Mesodermal cell (in vitro differentiated cells): ENCODE data around the gene PPP2CA.

ENCODE experiments used
- H3K27ac ChIP-seq: 2 replicates; pipeline ENCODE4 v1.7.0; 2013; ENCODE audit warnings: mild to moderate bottlenecking, low read depth, low read length, moderate library complexity; ENCODE audit not compliant: severe bottlenecking
- H3K36me3 ChIP-seq: 2 replicates; pipeline ENCODE4 v1.7.1; 2013; ENCODE audit warnings: mild to moderate bottlenecking, low read length, moderate library complexity; ENCODE audit not compliant: control insufficient read depth, insufficient read depth
- H3K4me1 ChIP-seq: one replicate; pipeline ENCODE4 v1.7.1; 2013; ENCODE audit warnings: mild to moderate bottlenecking, low read length; ENCODE audit not compliant: insufficient read depth, control insufficient read depth, poor library complexity, severe bottlenecking
- H3K4me3 ChIP-seq: 2 replicates; pipeline ENCODE4 v1.7.0; 2013; ENCODE audit warnings: low read length, control low read depth, mild to moderate bottlenecking; ENCODE audit not compliant: insufficient read depth, poor library complexity, severe bottlenecking; ENCODE audit errors: extremely low read depth
- H3K9me3 ChIP-seq: 2 replicates; pipeline ENCODE4 v1.7.1; 2013; ENCODE audit warnings: mild to moderate bottlenecking, low read length, moderate library complexity; ENCODE audit not compliant: control insufficient read depth
- WGBS, 2 experiments: methylation state at CpG; one replicate each; pipeline ENCODE4 v1.1.5; 2013; ENCODE audit warnings: missing lambda C conversion rate in 2 of 2; ENCODE audit not compliant: insufficient coverage in 2 of 2; 5-methylcytosine and 5-hydroxymethylcytosine counted together

PPP2CA gene

DNA sequence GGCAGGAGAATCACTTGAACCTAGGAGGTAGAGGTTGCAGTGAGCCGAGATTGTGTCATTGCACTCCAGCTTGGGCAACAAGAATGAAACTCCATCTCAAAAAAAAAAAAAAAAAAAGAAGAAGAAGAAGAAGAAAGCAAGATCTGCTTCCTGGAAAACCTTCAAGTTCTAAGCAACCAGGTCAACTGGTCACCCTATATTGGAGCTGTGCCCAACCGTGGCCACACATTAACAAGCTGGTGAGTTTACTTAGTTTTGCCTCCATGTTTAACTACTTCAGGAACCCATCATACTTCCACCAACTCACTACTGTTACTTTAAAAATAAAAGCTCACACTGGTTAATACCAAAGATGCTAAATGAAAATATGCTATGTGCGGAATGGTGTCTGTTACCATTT, 36.8 kb downstream of the PPP2CA start:
- no peak overlapping the region for H3K27ac ChIP-seq
- 100% methylated on average over 1 of the region's 3 CpGs; no CpG with 5 or more reads in 1 of the 2 experiments for WGBS, 2 experiments
- no peaks in the 10 kb centered on the region for H3K4me1 ChIP-seq
- no peak overlapping the region for H3K4me3 ChIP-seq
- no peaks in the 10 kb centered on the region for H3K9me3 ChIP-seq
- H3K36me3 ChIP-seq, result no peaks in the 10 kb centered on the region

DNA sequence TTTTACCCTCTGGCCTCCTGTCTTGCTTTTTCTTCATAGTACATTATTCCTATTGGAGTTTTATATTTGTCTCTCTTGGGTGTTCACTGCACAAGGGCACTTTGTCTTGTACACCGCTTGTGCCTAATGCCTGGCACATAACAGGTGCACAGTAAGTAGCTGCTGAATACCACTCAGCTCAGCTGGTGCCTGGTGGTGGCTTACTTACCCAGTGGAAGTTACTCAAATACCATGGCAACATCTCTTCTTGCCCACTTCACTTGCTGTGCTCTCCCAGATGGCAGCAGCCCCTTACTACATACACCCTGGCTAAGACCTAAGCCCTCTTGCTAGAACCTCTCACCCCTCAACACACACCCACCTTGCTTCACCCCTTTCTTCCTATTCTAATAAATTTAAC, 37.8 kb downstream of the PPP2CA start:
- no peaks in the 10 kb centered on the region for H3K9me3 ChIP-seq
- WGBS, 2 experiments, result 83 to 100% methylated on average over 1 of the region's 1 CpG
- H3K36me3 ChIP-seq, result no peaks in the 10 kb centered on the region
- H3K27ac ChIP-seq, result no peak overlapping the region
- H3K4me1 ChIP-seq, result no peaks in the 10 kb centered on the region
- H3K4me3 ChIP-seq, result no peak overlapping the region

DNA sequence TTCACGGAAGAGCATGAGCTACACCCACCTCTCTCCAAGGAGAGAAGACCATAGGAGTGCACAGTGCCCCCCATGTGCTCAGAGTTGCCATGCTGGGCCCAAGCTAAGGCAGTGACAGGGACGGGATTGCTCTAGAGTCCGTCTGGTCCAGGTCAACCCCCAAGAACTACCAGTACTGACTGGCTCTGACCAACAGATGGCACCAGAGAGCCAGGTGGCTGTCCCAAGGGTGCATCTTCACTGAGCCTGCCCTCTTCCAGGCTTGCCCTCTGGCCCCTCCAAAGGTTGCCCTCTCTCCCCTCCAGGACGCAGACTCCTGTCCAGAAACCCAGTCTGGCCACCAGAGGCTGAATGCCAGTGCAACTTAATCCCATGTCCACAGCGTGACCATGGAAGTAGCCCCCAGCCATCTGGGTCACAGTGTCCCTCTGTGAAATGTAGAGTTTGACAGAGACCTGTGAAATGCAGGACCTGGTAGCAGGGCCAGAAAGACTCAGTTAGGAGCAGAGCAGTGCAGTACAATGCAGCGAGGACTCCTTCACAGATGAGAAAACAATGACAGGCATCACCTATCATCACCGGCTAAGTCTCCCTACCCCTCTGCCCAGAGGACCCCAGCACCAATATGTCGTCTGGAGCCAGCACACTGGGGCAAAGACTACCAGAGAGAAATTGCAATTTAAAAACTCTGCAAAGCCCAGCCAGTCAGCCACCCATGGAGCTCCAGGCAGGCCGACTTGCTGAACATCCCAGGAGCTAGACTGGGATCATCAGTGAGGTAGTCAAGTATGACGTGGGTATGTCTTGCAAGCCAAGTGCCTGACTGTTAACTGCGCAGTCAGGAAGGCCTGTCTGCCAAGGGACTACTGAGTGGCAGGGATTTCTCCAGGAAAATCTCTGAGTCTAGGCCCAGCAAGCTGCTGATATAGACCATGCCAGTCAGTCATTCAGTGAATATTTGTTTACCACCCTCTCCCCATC, 41.4 kb downstream of the PPP2CA start:
- Histone ChIP-seq H3K4me3 (no peak overlapping the region), H3K36me3 (no peaks in the 10 kb centered on the region), H3K4me1 (no peaks in the 10 kb centered on the region), H3K27ac (no peak overlapping the region), H3K9me3 (no peaks in the 10 kb centered on the region)
- 58 to 67% methylated on average over 9 to 11 of the region's 11 CpGs for WGBS, 2 experiments

DNA sequence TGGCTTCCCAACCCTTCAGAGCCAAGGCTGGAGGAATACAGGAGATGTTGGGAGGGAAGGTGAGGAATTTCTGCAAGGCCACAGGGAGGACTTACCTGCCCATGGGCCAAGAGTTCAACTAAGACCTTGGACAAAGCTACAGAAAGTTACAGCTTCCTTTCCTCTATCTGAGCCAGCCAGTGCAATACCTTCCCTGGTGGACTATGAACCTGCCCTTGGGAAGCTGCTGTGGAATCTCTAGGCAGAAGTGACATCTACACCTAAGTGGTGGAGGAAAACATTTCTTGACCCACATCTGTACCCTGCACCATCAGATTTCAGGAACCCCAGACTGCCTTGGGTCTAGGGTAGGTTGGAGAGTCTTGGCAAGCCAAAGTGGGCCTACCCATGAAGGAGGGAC, 42.4 kb downstream of the PPP2CA start:
- Histone ChIP-seq H3K4me1 (no peaks in the 10 kb centered on the region), H3K27ac (no peak overlapping the region), H3K36me3 (no peaks in the 10 kb centered on the region), H3K4me3 (no peak overlapping the region), H3K9me3 (no peaks in the 10 kb centered on the region)

DNA sequence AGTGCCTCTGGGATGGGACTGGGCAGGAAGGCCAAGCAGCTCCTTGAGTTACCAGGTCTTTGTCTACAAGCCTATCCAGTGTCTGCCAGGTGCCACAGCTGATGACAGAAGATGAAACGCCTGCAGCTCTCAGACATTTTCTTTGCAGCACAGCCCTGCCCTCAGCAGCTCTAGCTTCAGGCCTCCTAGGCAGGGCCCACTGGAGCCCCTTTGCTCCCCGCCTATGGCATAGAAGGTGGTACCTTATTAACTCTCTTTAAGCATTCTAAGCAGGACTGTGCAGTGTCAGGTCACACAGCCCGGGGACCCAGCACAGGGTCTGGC, 47.8 kb downstream of the PPP2CA start:
- Histone ChIP-seq H3K4me3 (no peak overlapping the region), H3K9me3 (no peaks in the 10 kb centered on the region), H3K36me3 (peaks cover 11% of the 10 kb centered on the region), H3K27ac (no peak overlapping the region), H3K4me1 (no peaks in the 10 kb centered on the region)
- 89 to 94% methylated on average over 2 to 3 of the region's 3 CpGs for WGBS, 2 experiments

DNA sequence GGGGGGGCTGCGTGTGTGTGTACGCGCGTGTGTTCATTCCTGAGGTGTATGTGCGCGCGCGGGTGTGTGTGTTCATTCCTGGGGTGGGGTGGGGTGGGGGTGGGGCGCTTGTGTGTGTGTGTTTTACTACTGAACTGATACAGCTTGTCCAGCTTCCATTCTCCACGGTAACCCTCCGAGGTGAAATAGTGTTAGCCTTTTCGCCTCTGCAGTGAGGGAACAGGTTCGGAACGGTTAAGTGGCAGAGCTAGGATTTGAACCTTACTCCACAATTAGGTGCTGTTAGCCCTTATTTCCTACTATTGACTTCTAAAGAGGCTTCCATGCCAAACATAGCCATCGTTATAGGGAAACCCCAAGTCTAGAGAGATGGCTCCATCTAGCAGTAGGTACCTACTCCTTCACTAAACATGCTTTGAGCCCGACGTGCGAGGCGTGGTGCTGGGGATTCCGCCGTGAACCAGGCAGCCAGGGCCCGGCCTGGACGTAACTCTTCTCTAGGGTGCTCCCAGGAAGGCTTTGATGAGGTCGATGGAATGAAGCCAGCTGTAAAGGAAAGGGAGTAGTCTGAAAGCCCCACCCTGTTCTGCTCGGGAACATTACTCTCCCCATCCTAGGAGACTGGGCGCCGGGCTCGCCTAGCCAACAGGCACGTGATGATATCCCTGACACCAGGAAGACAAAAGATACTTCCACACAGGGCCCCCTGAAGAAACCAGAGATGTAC, 48.3 kb downstream of the PPP2CA start:
- no peaks in the 10 kb centered on the region for H3K9me3 ChIP-seq
- H3K36me3 ChIP-seq, result peaks cover 16% of the 10 kb centered on the region
- peak overlapping the region; percentile 98 for H3K4me3 ChIP-seq
- 59 to 65% methylated on average over 12 to 17 of the region's 29 CpGs for WGBS, 2 experiments
- H3K4me1 ChIP-seq, result no peaks in the 10 kb centered on the region
- H3K27ac ChIP-seq, result peak overlapping the region; percentile 100

DNA sequence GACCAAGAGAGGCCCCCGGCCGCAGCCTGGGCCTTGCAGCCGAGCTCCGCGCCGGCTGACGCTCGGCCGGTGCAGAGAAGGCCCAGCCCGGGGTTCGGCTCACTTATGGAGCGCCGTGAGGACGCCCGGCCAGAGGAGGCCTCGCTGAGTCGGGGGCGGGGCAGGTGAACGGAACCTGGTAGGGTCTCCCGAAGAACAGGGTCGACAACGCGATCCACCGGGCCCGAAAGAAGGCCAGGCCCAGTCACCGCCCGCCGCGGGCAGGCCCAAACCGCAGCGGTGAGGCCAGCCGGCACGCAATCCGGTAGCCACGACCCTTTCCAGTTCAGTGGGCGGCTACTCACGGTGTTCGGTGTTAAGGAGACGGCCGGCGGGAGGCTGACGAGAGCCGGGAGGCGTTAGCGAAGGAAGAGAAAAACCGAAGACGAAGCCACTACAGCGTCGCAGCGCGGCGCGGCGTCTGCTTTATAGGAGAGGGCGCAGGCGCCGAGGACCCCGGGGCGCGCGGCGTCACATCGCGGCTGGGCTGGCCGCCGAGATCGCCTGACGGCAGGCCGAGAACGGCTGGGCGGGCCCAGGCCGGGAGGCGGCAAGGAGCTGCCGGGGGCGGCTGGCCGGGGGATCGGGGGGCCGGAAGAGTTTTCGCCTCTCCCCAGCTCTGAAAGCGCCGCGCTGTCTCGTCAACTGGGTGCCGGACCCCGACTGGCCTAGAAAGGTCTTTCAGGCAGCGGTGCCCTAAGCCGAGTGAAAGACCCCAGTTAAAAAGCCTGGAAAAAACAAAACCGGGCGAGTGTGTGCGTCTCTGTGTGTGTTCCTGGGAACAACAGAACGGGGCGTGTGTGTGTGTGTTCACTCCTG, 49.1 kb downstream of the PPP2CA start, which contains the start of gene SKP1:
SKP1 (minus strand) TSS at position 440 of the 858 bp plus-strand sequence. CDS start 2,928 bp downstream, outside the sequence.
- Histone ChIP-seq H3K36me3 (peaks cover 24% of the 10 kb centered on the region), H3K4me1 (no peaks in the 10 kb centered on the region), H3K9me3 (no peaks in the 10 kb centered on the region), H3K27ac (peak within 1 kb of the TSS; percentile 100), H3K4me3 (peak within 1 kb of the TSS; percentile 98)
- 0% methylated on average over 72 to 88 of the region's 92 CpGs for WGBS, 2 experiments

DNA sequence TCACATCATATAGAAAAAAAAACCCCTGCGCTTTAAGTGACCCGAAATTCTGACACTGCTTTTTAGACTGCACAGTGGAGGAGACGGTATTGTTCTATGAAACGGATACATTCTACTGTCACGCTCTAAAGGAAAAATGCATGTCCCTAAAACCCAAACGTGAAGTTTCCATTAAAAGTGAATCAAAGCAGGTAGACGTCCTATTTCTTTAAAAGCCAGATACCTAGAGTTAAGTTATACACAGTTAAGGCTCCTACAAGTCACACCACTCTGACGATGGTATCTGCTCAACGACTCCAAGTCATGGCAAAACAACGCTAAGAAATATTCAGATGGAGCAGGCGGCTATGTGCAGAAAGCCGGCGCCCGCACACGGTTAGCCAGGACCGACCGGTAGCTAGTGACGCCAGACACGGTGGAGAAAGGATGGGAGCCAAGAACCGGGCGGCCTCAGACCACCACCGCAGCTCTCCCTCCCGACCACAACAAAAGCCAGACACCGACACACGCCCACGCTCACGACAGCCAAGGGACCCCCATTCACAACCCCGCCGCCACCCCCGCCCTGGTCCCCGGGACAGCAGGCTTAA, 49.9 kb downstream of the PPP2CA start:
- Histone ChIP-seq H3K36me3 (peaks cover 31% of the 10 kb centered on the region), H3K9me3 (no peaks in the 10 kb centered on the region), H3K27ac (peak overlapping the region; percentile 100), H3K4me3 (peak overlapping the region; percentile 98), H3K4me1 (no peaks in the 10 kb centered on the region)
- WGBS, 2 experiments, result 0 to 1% methylated on average over 11 to 21 of the region's 31 CpGs

DNA sequence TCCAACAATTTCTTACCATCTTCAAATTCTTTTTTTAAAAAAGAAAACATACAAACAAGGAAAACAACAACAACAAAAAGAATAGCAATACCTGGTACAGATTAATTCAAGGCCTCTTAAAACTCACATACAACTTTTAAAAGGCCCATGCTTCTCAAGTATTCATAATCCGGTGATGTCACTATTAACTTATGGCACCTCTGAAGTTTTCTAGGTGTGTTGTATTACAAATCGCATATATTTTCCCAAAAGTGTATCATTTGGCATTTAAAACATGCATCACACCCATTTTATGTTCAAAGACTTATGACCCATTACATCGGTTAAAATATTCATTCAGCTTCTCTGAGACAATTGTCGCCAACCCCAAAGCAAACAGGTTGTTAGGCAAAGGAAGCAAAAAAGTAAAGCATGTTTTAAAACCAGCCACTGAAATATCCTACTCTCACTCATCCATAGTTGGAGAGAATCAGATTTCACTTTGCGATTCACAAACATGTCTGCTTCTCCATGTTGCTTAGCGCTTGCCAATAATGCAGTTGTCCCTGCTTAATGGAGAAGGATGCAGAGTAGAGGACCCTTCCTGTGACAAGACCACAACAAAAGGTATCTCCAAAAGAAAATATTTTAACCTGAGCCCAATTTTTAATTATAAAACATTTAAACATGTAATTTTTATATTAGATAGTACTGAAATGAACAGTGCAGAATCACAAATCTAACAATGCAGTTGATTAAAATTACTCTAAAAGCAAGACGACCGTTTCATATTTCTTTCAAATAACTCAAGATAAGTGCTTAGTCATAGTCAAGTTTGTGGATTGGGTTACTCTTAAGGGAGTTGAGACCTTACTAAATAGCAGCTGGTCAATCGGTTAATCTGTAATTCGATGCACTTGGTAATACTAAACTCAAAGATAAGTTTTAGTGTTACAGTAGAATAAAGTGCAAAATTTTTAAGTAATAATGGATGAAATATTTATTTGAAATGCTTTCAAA, 50.7 kb downstream of the PPP2CA start:
- H3K27ac ChIP-seq, result peak overlapping the region; percentile 100
- H3K9me3 ChIP-seq, result no peaks in the 10 kb centered on the region
- no peaks in the 10 kb centered on the region for H3K4me1 ChIP-seq
- peaks cover 40% of the 10 kb centered on the region for H3K36me3 ChIP-seq
- peak overlapping the region; percentile 98 for H3K4me3 ChIP-seq
- whole genome bisulfite sequencing, 2 experiments, result 20 to 33% methylated on average over 1 to 6 of the region's 10 CpGs
